Right cardiac atrium (tissue), 5 donors: ENCODE data around the gene ENDOV. TPM values are rescaled to one million over a fixed set of nuclear protein-coding genes. Genes with fewer than 3 reads are reported as not detected.
"Not testable (repeated sequence)": the region's sequence is repeated elsewhere in the genome, so short reads cannot be mapped to it uniquely, and the experiment has no call there.

ENCODE experiments used
- ATAC-seq, 2 donors: fragments of 200-7000 bp; cut with Tn5 transposase; one replicate each; pipeline versions ENCODE4 v1.8.0 to v1.9.1; 2020; ENCODE audit warnings: moderate library complexity in 2 of 2, mild to moderate bottlenecking in 1 of 2
- DNase-seq, 3 donors: peaks; one replicate each; pipeline ENCODE4 v3.0.0-alpha.2; 2020
- H3K27ac ChIP-seq: one replicate; pipeline ENCODE4 v1.5.1; 2013; ENCODE audit warnings: mild to moderate bottlenecking, low read length, control low read depth, moderate library complexity
- H3K27me3 ChIP-seq: one replicate; pipeline ENCODE4 v1.6.1; 2013; ENCODE audit not compliant: control insufficient read depth, insufficient read depth
- H3K4me1 ChIP-seq: one replicate; pipeline ENCODE4 v1.6.1; 2013; ENCODE audit warnings: low read length; ENCODE audit not compliant: control insufficient read depth, insufficient read depth
- H3K4me3 ChIP-seq: one replicate; pipeline ENCODE4 v1.5.1; 2013; ENCODE audit warnings: low read length, control low read depth
- H3K9me3 ChIP-seq: one replicate; pipeline ENCODE4 v1.6.1; 2013; ENCODE audit warnings: low read length; ENCODE audit not compliant: control insufficient read depth
- WGBS: extraction: QIAGEN DNeasy Blood & Tissue Kit; methylation state at CpG from one replicate; pipeline ENCODE4 v1.1.7; 2013; 5-methylcytosine and 5-hydroxymethylcytosine counted together
- intact Hi-C, 4 donors: fragments of 100-400 bp; cut with DNase I; formaldehyde crosslinking; loops; one replicate each; pipeline versions ENCODE4 v1.11.0 to v1.14.0; 2022 to 2023
- polyA plus RNA-seq: library from polyadenylated mRNA; stranded (reverse); fragments of 200-250 nt; gene quantifications from one replicate; pipeline ENCODE4 v1.2.3, GENCODE V29; 2013
- total RNA-seq, 4 donors: library from RNA; stranded (reverse); fragmentation: NEBNext Ultra II Directional; extraction: Animal tissue kit (Norgen Biotek cat#: 25700); gene quantifications; one replicate each; pipeline ENCODE4 v1.2.1, GENCODE V29; 2021
- donor health status: healthy with polysubstance abuse.
- donor health status: DM: no; HTN: yes; CAD: no.
- donor health status: DM: no; HTN: no; CAD: no.
- donor health status: DM: no; HTN: yes; CAD: no; lungs with severe emphysema.
- donor health status: DM: yes; HTN: yes; CAD: no.

The ENDOV gene
- total and polyA plus RNA-seq, 5 donors, result 7.8 to 12.1 (median 9.6) TPM

GRCh38 chr17:80402102-80402501 lies 12.9 kb upstream of the ENDOV start:
- H3K27ac ChIP-seq, ATAC-seq, H3K9me3 ChIP-seq, H3K4me1 ChIP-seq, H3K27me3 ChIP-seq, DNase-seq, H3K4me3 ChIP-seq, intact Hi-C loops: not testable (repeated sequence)
- WGBS, result 93% methylated on average over 13 of the region's 13 CpGs

GRCh38 chr17:80402959-80403358 lies 12.0 kb upstream of the ENDOV start:
- Histone ChIP-seq H3K27me3 (no peaks in the 10 kb centered on the region), H3K27ac (no peak overlapping the region), H3K4me3 (no peak overlapping the region), H3K9me3 (no peaks in the 10 kb centered on the region), H3K4me1 (no peaks in the 10 kb centered on the region)
- WGBS, result 93% methylated on average over 4 of the region's 4 CpGs
- no peak for DNase-seq
- no peak for ATAC-seq
- intact Hi-C loops, result no loop called here

GRCh38 chr17:80406146-80406545 lies 8.8 kb upstream of the ENDOV start:
- ATAC-seq (no peak), DNase-seq (no peak)
- intact Hi-C loops, result no loop called here
- Histone ChIP-seq H3K4me1 (no peaks in the 10 kb centered on the region), H3K27me3 (no peaks in the 10 kb centered on the region), H3K4me3 (no peak overlapping the region), H3K27ac (no peak overlapping the region), H3K9me3 (no peaks in the 10 kb centered on the region)
- WGBS, result 90% methylated on average over 8 of the region's 8 CpGs

- 83% methylated on average over 5 of the region's 5 CpGs for WGBS
- H3K27me3 ChIP-seq, intact Hi-C loops: not testable (repeated sequence)
Observed at GRCh38 chr17:80407917-80408316, 7.0 kb upstream of the ENDOV start.

GRCh38 chr17:80408872-80409271 lies 6.1 kb upstream of the ENDOV start:
- ATAC-seq, result no peak
- H3K4me3 ChIP-seq, result no peak overlapping the region
- no peak for DNase-seq
- no peaks in the 10 kb centered on the region for H3K27me3 ChIP-seq
- H3K9me3 ChIP-seq, result no peaks in the 10 kb centered on the region
- 12% methylated on average over 6 of the region's 6 CpGs for WGBS
- H3K4me1 ChIP-seq, result no peaks in the 10 kb centered on the region
- H3K27ac ChIP-seq, result no peak overlapping the region
- intact Hi-C loops, result no loop called here

More at GRCh38 chr17:80407917-80408316, 7.0 kb upstream of the ENDOV start:
- ATAC-seq, H3K9me3 ChIP-seq, H3K27ac ChIP-seq, H3K4me1 ChIP-seq, H3K4me3 ChIP-seq, DNase-seq: not testable (repeated sequence)

- DNase-seq (no peak), ATAC-seq (no peak)
- H3K4me1 ChIP-seq, result no peaks in the 10 kb centered on the region
- 92% methylated on average over 13 of the region's 13 CpGs for WGBS
- H3K27me3 ChIP-seq, result no peaks in the 10 kb centered on the region
- no peak overlapping the region for H3K27ac ChIP-seq
- H3K9me3 ChIP-seq, result no peaks in the 10 kb centered on the region
- intact Hi-C loops, result no loop called here
- H3K4me3 ChIP-seq, result no peak overlapping the region
Observed at GRCh38 chr17:80409626-80410025, 5.3 kb upstream of the ENDOV start.

GRCh38 chr17:80410441-80411087 lies 4.4 kb upstream of the ENDOV start:
- WGBS, result 76% methylated on average over 16 of the region's 16 CpGs
- H3K27me3 ChIP-seq, H3K4me3 ChIP-seq, H3K9me3 ChIP-seq, H3K27ac ChIP-seq, H3K4me1 ChIP-seq, ATAC-seq, intact Hi-C loops, DNase-seq: not testable (repeated sequence)

GRCh38 chr17:80413771-80414507 lies 1.0 kb upstream of the ENDOV start:
- Histone ChIP-seq H3K9me3 (no peaks in the 10 kb centered on the region), H3K27ac (no peak overlapping the region), H3K27me3 (no peaks in the 10 kb centered on the region), H3K4me1 (no peaks in the 10 kb centered on the region), H3K4me3 (peak overlapping the region; percentile 70)
- DNase-seq (no peak), ATAC-seq (no peak)
- intact Hi-C loops, result no loop called here
- 50% methylated on average over 26 of the region's 26 CpGs for WGBS

DNA sequence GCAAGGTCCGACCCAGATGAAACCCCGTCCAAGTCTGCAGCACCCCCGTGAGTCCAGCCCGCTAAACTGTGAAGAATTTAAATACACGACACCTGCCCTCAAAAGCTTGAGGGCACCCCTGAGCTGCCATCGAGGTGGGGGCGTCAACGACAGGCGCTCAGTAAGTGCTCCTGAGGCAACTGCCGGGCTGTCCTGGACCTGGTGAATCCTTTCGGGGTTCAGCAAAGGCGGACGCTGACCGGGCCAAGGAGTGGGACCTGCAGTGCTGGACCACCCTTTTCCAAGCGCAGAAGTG lies 512 bp upstream of the ENDOV start:
- ATAC-seq (no peak), DNase-seq (peak in 1 of 3 donors; percentile 52)
- 2% methylated on average over 15 of the region's 15 CpGs for WGBS

GRCh38 chr17:80415626-80416137 lies 715 bp downstream of the ENDOV start:
- peak in 1 of 3 donors; percentile 49 for DNase-seq
- no peaks in the 10 kb centered on the region for H3K9me3 ChIP-seq
- no peaks in the 10 kb centered on the region for H3K27me3 ChIP-seq
- H3K4me3 ChIP-seq, result peak overlapping the region; percentile 70
- no peaks in the 10 kb centered on the region for H3K4me1 ChIP-seq
- WGBS, result 9% methylated on average over 39 of the region's 39 CpGs
- intact Hi-C loops, result no loop called here
- peak; percentile 47 to 48 for ATAC-seq
- H3K27ac ChIP-seq, result no peak overlapping the region

More for the DNA sequence above, 512 bp upstream of the ENDOV start:
- Histone ChIP-seq H3K9me3 (no peaks in the 10 kb centered on the region), H3K4me3 (peak overlapping the region; percentile 70), H3K27me3 (no peaks in the 10 kb centered on the region), H3K27ac (no peak overlapping the region), H3K4me1 (no peaks in the 10 kb centered on the region)
- intact Hi-C loops, result no loop called here

DNA sequence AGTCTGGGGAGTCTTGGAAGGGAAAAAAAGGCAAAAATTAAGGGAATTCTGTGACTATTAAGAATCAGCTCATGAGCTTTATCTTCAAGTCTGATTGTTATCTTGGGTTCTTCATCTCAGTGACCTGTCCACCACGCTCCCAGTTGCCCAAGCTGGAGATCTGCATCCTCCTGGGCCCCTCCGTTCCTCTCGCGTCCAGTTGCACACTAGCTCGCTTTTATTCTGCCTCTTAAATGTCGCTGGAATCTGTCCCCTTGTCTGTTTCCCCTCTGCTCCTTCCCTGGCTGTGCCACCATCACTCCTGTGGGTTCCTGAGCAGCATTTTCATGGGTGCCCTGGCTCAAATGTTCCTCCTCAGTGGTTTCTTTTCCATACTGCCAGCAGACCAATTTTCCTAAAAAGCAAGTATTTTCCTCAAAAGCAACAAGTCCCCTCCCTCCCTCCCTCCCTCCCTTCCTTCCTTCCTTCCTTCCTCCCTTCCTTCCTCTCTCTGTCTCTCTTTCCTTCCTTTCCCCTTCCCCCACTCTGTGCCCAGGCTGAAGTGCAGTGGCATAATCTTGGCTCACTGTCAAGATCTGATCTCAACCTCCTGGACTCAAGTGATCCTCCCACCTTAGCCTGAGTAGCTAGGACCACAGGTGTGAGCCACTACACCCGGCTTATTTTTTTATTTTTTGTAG lies 1.4 kb downstream of the ENDOV start:
- no peak overlapping the region for H3K27ac ChIP-seq
- H3K4me3 ChIP-seq, result no peak overlapping the region
- no peak for DNase-seq
- no peaks in the 10 kb centered on the region for H3K27me3 ChIP-seq
- H3K9me3 ChIP-seq, result no peaks in the 10 kb centered on the region
- intact Hi-C loops, result no loop called here
- no peaks in the 10 kb centered on the region for H3K4me1 ChIP-seq
- no peak for ATAC-seq
- 83% methylated on average over 7 of the region's 7 CpGs for WGBS
